CD4-positive, alpha-beta T cell treated with Interleukin-6 for 4 hours (primary cell): ENCODE results near the gene PLXNA1.

Source experiments
- DNase-seq: peaks from one replicate; pipeline ENCODE4 v3.0.0-alpha.2; 2020; ENCODE audit warnings: mixed read lengths

The PLXNA1 gene

GRCh38 chr3:126954141-126954842 lies 28.6 kb upstream of the PLXNA1 start:
- no peak for DNase-seq

DNA sequence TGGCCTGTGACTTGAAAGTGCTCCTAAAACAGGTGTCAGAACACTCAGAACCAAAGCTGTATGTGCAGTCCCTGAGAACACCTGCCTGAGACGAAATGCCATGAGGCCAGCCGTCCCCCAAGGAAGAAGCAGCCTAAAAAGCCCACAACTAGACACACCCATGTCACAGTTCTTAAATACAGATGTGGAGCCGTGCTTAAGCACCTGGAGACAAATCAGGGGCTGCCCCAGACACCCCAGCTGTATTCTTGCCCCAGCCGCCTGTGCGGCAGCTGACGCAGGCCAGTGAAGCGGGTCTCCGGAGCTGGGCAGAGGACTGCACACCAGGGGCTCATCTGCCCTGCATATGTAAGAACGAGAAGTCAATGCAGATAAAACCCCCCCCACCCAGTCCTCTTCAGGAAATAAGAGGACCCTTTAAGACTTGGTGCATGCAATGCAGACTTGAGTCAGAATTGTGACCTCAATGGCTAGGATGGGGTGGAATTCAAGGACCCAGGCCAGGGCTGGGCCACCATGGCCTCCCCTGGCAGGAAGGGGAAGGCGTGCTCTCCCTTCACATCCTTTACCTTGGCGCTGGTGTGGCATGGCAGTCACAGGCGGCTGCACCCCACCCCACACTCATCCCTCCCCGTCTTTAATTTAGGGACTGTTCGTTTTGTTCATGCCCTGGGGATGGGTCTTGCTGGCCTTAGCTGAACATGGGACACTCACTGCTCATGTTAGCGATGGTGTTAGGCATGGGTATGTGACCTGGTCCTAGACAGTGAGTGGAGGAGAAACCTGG lies 27.7 kb upstream of the PLXNA1 start:
- DNase-seq = no peak

GRCh38 chr3:126956361-126956760 lies 26.6 kb upstream of the PLXNA1 start:
- DNase-seq = no peak

- DNase-seq = no peak
Observed at GRCh38 chr3:126956866-126957650, 25.9 kb upstream of the PLXNA1 start.

GRCh38 chr3:126957776-126958637 lies 24.9 kb upstream of the PLXNA1 start:
- no peak for DNase-seq

GRCh38 chr3:126958638-126959085 lies 24.3 kb upstream of the PLXNA1 start:
- DNase-seq = no peak

DNA sequence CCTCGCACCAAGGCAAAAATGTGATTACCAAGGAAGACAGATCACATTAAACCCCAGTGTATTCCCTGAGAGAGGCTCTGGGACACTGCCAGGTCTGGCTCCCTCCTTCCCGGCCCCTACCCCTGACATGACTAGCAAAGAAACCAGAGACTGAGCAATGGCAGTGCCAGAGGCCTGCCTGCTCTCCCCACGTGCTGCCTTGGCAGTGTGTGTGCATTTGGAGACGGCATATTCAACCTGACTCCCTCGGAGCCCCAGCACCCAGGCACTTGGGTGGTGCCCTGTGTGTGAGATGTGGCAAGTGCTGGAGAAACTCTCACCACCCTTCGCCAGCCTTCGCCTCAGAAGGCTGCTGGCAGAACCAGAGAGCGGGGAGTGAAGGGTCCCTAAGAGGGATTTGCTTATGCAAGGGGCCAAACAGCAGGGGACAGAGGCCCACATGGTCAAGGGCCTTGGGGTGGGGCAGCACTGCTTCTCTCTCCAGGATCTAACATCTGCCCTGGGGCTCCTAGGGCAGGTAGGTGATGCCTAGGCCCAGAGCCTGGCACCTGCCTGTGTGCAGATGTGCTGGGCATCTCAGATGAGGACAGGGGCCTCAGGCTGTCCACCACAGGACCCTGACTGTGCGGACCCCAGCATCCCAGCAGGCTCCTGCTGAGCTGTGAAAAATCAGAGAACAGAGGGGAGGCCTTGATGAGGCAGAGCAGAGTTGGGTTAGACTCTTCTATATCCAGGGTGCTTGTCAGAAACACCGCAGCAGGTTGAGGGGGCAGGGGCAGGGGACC lies 23.6 kb upstream of the PLXNA1 start:
- no peak for DNase-seq

GRCh38 chr3:126959921-126960603 lies 22.9 kb upstream of the PLXNA1 start:
- DNase-seq = no peak

DNA sequence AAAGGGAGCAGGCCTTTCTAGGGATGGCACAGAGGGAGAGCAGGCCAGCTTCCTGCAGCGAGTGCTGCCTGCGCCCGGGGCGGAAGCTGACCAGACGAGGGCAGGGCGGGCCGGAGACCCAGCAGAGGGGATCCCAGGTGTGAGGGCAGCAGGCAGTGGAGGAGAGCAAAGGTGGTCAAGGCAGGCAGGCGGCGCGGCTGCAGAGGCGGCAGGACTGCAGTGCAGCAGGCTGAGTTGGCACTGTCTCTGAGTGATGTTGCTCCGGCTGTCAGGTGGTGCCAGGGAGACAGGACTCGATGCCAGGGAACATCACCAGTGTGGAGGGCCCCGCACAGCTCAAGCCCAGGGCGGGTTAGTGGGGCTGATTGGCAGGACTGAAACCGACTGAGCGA lies 22.3 kb upstream of the PLXNA1 start:
- DNase-seq = no peak

DNA sequence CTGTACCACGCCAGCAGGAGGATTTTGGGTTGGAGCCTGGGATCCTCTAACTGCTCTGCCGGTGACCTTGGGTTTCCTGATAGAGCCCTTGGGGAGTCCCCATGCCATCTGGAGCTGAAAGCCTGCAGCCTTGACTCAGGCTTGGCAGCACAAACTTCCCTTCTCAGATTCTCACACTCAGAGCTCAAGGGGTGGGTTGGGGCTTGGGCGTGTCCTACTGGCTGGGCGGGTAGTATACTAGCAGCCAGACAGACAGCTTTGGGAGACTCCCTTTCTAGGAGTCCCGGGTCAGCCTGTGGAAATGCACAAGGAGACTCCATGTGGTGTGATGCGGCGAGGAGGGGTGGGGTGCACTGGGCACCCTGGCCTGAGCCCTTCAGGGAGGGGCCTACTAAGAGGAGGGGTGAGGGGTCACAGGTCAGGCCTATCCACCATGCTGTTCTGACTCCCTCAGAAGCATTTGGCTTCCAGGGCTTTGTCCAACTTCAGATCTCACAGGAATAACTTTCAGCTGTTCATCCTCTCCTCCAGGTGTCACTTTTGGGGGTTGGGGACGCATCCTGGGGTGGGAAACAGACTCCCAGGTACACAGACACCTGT lies 21.6 kb upstream of the PLXNA1 start:
- DNase-seq = no peak

GRCh38 chr3:126961791-126962461 lies 21.0 kb upstream of the PLXNA1 start:
- no peak for DNase-seq

GRCh38 chr3:126962756-126963155 lies 20.2 kb upstream of the PLXNA1 start:
- no peak for DNase-seq

GRCh38 chr3:126963261-126964190 lies 19.4 kb upstream of the PLXNA1 start:
- no peak for DNase-seq

GRCh38 chr3:126964261-126964660 lies 18.7 kb upstream of the PLXNA1 start:
- no peak for DNase-seq

DNA sequence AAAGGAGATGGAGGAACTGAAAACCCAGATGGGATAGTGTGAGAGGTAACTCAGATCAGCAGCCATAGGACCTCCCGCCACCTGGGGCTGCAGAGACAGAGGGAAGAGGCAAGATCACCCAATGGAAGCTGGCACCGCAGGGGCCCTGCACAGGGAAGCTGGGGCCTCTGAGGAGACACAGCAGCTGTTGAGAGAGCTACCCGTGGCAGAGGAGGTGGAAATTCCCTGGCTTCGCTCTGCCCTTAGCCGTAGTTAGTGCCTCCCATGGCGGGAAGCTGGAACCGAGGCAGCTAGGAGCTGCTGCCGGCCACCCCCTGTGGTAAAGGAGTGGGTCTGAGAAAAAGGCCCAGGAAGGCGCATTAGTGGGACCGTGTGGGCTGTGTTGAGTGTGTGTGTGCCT lies 18.0 kb upstream of the PLXNA1 start:
- DNase-seq = no peak

DNA sequence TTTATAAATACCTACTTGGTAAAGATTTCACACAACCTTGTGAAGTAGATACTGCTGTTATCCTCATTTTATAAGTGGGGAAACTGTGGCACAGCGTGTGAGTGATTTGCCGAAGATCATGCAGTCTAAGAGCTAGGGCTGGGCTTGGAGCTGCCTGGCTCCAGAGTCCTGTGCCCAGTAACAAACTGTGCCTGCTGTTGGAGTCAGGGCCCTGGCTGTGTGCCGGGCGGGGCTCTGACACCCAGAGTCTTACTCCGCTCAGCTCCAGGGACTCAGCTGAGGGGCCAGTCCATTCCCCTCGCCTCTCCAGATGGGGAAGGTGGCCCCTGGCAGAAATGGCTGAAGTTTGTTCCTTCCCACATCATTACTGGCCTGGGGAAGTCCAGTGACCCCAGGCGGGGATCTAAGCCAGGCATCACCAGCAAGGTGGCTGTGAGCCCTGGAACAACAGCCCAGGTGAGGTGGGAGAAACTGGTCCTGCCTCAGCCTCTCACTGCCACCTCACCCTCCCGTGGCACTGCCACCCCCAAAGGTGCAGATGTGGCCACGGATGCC lies 17.3 kb upstream of the PLXNA1 start:
- no peak for DNase-seq

DNA sequence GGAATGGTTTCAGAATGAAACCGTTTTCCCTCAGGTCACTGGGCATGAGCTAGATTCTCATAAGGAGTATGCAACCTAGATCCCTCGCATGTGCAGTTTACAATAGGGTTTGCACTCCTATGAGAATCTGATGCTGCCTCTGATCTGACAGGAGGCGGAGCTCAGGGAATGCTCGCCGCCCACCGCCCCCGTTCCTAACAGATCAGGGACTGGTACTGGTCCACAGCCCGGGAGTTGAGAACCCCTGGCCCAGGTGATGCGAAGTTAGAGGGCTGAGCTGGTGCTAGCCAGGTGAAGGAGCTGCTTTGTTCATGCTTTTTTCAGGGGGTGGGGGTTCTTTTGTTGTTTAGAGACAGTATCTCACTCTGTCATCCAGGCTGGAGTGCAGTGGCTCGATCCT lies 15.5 kb upstream of the PLXNA1 start:
- no peak for DNase-seq
